A673 (cell line): ENCODE measurements around the gene SPECC1.

ENCODE experiments used
- EZH2 ChIP-seq: fragments of 200-600 bp; sonication (generic); IDR thresholded peaks from 2 replicates; pipeline ENCODE4 v1.6.1; 2017; ENCODE audit warnings: borderline replicate concordance, low read depth, mild to moderate bottlenecking, mixed read lengths, antibody characterized with exemption, low read length; ENCODE audit not compliant: poor library complexity, severe bottlenecking
- TF ChIP-seq, protein P1 (sequence below): fragments of 300-800, 200-600 bp; sonication (generic); conservative IDR thresholded peaks from 2 replicates; pipeline ENCODE4 v1.5.1; 2017; ENCODE audit warnings: low read depth, mild to moderate bottlenecking, antibody characterized with exemption, low read length, moderate library complexity, mixed read lengths

- TF ChIP-seq, protein P1, sequence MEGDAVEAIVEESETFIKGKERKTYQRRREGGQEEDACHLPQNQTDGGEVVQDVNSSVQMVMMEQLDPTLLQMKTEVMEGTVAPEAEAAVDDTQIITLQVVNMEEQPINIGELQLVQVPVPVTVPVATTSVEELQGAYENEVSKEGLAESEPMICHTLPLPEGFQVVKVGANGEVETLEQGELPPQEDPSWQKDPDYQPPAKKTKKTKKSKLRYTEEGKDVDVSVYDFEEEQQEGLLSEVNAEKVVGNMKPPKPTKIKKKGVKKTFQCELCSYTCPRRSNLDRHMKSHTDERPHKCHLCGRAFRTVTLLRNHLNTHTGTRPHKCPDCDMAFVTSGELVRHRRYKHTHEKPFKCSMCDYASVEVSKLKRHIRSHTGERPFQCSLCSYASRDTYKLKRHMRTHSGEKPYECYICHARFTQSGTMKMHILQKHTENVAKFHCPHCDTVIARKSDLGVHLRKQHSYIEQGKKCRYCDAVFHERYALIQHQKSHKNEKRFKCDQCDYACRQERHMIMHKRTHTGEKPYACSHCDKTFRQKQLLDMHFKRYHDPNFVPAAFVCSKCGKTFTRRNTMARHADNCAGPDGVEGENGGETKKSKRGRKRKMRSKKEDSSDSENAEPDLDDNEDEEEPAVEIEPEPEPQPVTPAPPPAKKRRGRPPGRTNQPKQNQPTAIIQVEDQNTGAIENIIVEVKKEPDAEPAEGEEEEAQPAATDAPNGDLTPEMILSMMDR, result no peak
- no peak for TF ChIP-seq EZH2
Observed at GRCh38 chr17:20145567-20145966, 136.4 kb downstream of the SPECC1 start.
